ENCODE measurements around the gene ROCK2. TPM values are rescaled to one million over a fixed set of nuclear protein-coding genes. Genes with fewer than 3 reads are reported as not detected.

Gene ROCK2
- total and polyA plus RNA-seq, 2 of the 8 experiments (the other 6 are each of a cell fraction or from before 2014, with no cell fraction given), result 2.7 to 29.0 TPM

DNA sequence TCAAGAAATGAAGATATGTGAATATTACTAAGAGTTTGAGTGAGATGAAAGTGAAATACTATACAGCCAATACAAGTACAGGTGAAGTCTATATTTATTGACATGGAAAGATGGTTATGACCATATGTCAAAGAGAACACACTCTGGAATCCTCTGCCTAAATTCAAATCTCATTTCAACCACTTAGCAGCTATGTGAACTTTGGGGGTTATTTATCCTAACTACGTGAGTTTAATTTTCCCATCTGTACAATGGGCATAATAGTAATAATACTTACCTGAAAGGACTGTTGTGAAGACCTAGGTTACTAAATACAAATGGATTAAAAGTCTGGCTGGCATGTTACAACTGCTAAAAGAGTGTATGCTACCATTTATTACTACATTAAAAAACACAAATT lies 79.6 kb downstream of the ROCK2 start (continued):
- no peak for TF ChIP-seq HDAC6 (IDR thresholded peaks at IDR 0.05; ENCODE audit: low read depth, low read length)
- TF ChIP-seq ATF3 (IDR thresholded peaks at IDR 0.05; ENCODE audit: insufficient read depth, low read depth, low read length), result no peak
- no peak for TF ChIP-seq CHD2 (IDR thresholded peaks at IDR 0.05; ENCODE audit: low read length)
- TF ChIP-seq KDM4A (IDR thresholded peaks at IDR 0.05; ENCODE audit: low read depth, low read length, severe bottlenecking), result no peak
- TF ChIP-seq EZH2 (IDR thresholded peaks at IDR 0.05; ENCODE audit: low read depth, low read length, severe bottlenecking), result no peak
- TF ChIP-seq SP2 (IDR thresholded peaks at IDR 0.05; ENCODE audit: low read length), result no peak
- no peak for TF ChIP-seq SIX5 (IDR thresholded peaks at IDR 0.05; ENCODE audit: low read depth, low read length)
- TF ChIP-seq SP4 (IDR thresholded peaks at IDR 0.05; ENCODE audit: low read length), result no peak

All from H1 (cell line).